K562 (cell line): ENCODE measurements around the gene ZNF804A. TPM values are rescaled to one million over a fixed set of nuclear protein-coding genes. Genes with fewer than 3 reads are reported as not detected.
A peak's percentile ranks its signal among the peaks of the same experiment; 100 is the strongest.

Experiments used
- ATAC-seq: fragments of 200-7000 bp; cut with Tn5 transposase; 3 replicates; pipeline ENCODE4 v1.9.1; 2020; ENCODE audit warnings: moderate library complexity
- BruUV-seq: library from RNA; stranded (reverse); fragments of 400-500 nt; replicated peaks from 2 replicates; lab custom pipeline; 2021; lab: Mats Ljungman, UMichigan
- CTCF ChIA-PET: fragments of 300-600 bp; formaldehyde crosslinking; extraction: SDS; loops from one replicate; lab custom pipeline; 2021; ENCODE audit warnings: low intra/inter-chr PET ratio; lab: Yijun Ruan, JAX
- POLR2A ChIA-PET: fragments of 300-600, 350-650 bp; sonication (Branson Sonifier 250); formaldehyde crosslinking; extraction: SDS; loops from one replicate; lab custom pipeline; 2021; ENCODE audit warnings: antibody characterized with exemption, inconsistent platforms; lab: Yijun Ruan, JAX
- DNase-seq, 4 experiments: peaks; one replicate each; pipeline versions ENCODE4 v3.0.0 to v3.0.0-alpha.2; 2011 to 2018; ENCODE audit warnings: low spot score in 3 of 4, mixed read lengths in 3 of 4; ENCODE audit errors: extremely low read depth in 1 of 4
- FAIRE-seq: peaks from 2 replicates; lab custom pipeline; 2011; peaks lifted over from hg19 to GRCh38; lab: Jason Lieb, UNC
- H2AFZ ChIP-seq: 2 replicates; pipeline ENCODE4 v1.6.0; 2011; ENCODE audit warnings: low read depth, low read length, control low read depth, inconsistent platforms
- H3K27ac ChIP-seq: fragments of 200-600 bp; 3 replicates; pipeline ENCODE4 v1.8.0; 2011; ENCODE audit warnings: low read depth, mild to moderate bottlenecking, control low read depth, inconsistent platforms, low read length, moderate library complexity, mixed read lengths; ENCODE audit errors: extremely low read depth
- H3K27me3 ChIP-seq, 2 experiments: fragments of 300-600 bp in 1 of 2; 2 replicates in 1 of 2; 3 replicates in 1 of 2; pipeline versions ENCODE4 v1.6.0 to v1.8.0; 2011; ENCODE audit warnings: inconsistent platforms in 2 of 2, low read length in 2 of 2, mild to moderate bottlenecking in 1 of 2, mixed read lengths in 1 of 2, moderate library complexity in 1 of 2; ENCODE audit not compliant: control insufficient read depth in 2 of 2, insufficient read depth in 2 of 2
- H3K36me3 ChIP-seq: fragments of 300-600 bp; 3 replicates; pipeline ENCODE4 v1.8.0; 2011; ENCODE audit warnings: mild to moderate bottlenecking, low read length, inconsistent platforms; ENCODE audit not compliant: control insufficient read depth, insufficient read depth
- H3K4me1 ChIP-seq, 2 experiments: fragments of 200-600 bp in 1 of 2; replicated peaks in 1 of 2; 2 replicates in 1 of 2; 3 replicates in 1 of 2; pipeline versions ENCODE4 v1.5.1 to v1.8.0; 2011; ENCODE audit warnings: inconsistent platforms in 2 of 2, low read length in 2 of 2, mild to moderate bottlenecking in 1 of 2, mixed read lengths in 1 of 2, moderate library complexity in 1 of 2; ENCODE audit not compliant: control insufficient read depth in 2 of 2, insufficient read depth in 2 of 2
- H3K4me2 ChIP-seq: 2 replicates; pipeline ENCODE4 v1.6.1; 2011; ENCODE audit warnings: low read length, control low read depth, inconsistent platforms, mixed read lengths; ENCODE audit not compliant: insufficient read depth
- H3K4me3 ChIP-seq: fragments of 200-600 bp; sonication (generic), shearing (Covaris generic); 2 replicates; pipeline ENCODE4 v1.5.1; 2016; ENCODE audit warnings: control low read depth, inconsistent platforms
- H3K79me2 ChIP-seq: fragments of 200-600 bp; 3 replicates; pipeline ENCODE4 v1.8.0; 2011; ENCODE audit warnings: low read length, inconsistent platforms; ENCODE audit not compliant: control insufficient read depth, insufficient read depth
- H3K9ac ChIP-seq, 2 experiments: 2 replicates each; pipeline versions ENCODE4 v1.6.0 to v1.6.1; 2011; ENCODE audit warnings: low read depth in 2 of 2, low read length in 2 of 2, control low read depth in 1 of 2, inconsistent platforms in 1 of 2, mild to moderate bottlenecking in 1 of 2, mixed read lengths in 1 of 2; ENCODE audit not compliant: insufficient read depth in 1 of 2
- H3K9me1 ChIP-seq: one replicate; pipeline ENCODE4 v1.6.0; 2011; ENCODE audit warnings: inconsistent platforms, mild to moderate bottlenecking, low read length, moderate library complexity; ENCODE audit not compliant: control insufficient read depth, insufficient read depth
- H3K9me3 ChIP-seq: replicated peaks from 2 replicates; pipeline ENCODE4 v1.5.1; 2011; ENCODE audit warnings: low read depth, low read length, inconsistent platforms; ENCODE audit not compliant: control insufficient read depth, insufficient read depth
- H4K20me1 ChIP-seq: replicated peaks from 2 replicates; pipeline ENCODE4 v1.6.1; 2011; ENCODE audit warnings: low read length, inconsistent platforms, mixed read lengths; ENCODE audit not compliant: control insufficient read depth, insufficient read depth
- ARID1B ChIP-seq: fragments of 450-650 bp; IDR thresholded peaks from 2 replicates; pipeline ENCODE4 v1.6.1; 2016; ENCODE audit warnings: antibody characterized with exemption, mild to moderate bottlenecking, inconsistent platforms
- CBFA2T3 ChIP-seq: fragments of 450-650 bp; IDR thresholded peaks from 2 replicates; pipeline ENCODE4 v1.6.1; 2017
- NFRKB ChIP-seq: fragments of 450-650 bp; IDR thresholded peaks from 2 replicates; pipeline ENCODE4 v1.6.1; 2016; ENCODE audit warnings: low read depth
- RFX1 ChIP-seq: fragments of 450-650 bp; IDR thresholded peaks from 2 replicates; pipeline ENCODE4 v1.6.1; 2016; ENCODE audit warnings: mild to moderate bottlenecking, moderate library complexity
- ZBTB12 ChIP-seq: fragments of 250-450 bp; sonication (Bioruptor Pico); IDR thresholded peaks from 2 replicates; pipeline ENCODE4 v1.4.0; 2020
- ZFPM2 ChIP-seq: fragments of 250-450 bp; sonication (Bioruptor Pico); IDR thresholded peaks from 2 replicates; pipeline ENCODE4 v1.5.1; 2022; ENCODE audit warnings: mild to moderate bottlenecking
- ZNF318 ChIP-seq, 2 experiments: fragments of 450-650 bp; IDR thresholded peaks; 2 replicates each; pipeline ENCODE4 v1.6.1; 2016; ENCODE audit warnings: mild to moderate bottlenecking in 2 of 2, borderline replicate concordance in 1 of 2, low read depth in 1 of 2, moderate library complexity in 1 of 2
- ZNF41 ChIP-seq: fragments of 250-450 bp; sonication (Bioruptor Pico); conservative IDR thresholded peaks from 2 replicates; pipeline ENCODE4 v1.4.0; 2020; ENCODE audit warnings: mild to moderate bottlenecking
- WGBS: fragments of 100-300 bp; shearing (Covaris generic); methylation state at CpG from one replicate; pipeline ENCODE4 v1.1.6; 2016; ENCODE audit warnings: low coverage, mixed read lengths; ENCODE audit not compliant: insufficient coverage; ENCODE audit errors: missing lambda C conversion rate; 5-methylcytosine and 5-hydroxymethylcytosine counted together
- in situ Hi-C: fragments of 300-500 bp; cut with MboI; formaldehyde crosslinking; loops from 4 replicates; pipeline ENCODE4 v1.15.0; 2018; ENCODE audit warnings: inconsistent platforms, mixed read lengths
- intact Hi-C: fragments of 100-400 bp; cut with micrococcal nuclease; formaldehyde crosslinking; loops from 2 replicates; pipeline ENCODE4 v1.14.2; 2022
- polyA plus RNA-seq, 8 experiments: library from polyadenylated mRNA; depleted of rRNA in 4 of 8; stranded (reverse) in 5 of 8; unstranded in 3 of 8; fragments of >200 nt; fragmentation: Nextera tagmentation in 2 of 8; fragmentation: Illumina TruSeq in 1 of 8; extraction: Ambion mirVana in 2 of 8; extraction: Trizol in 1 of 8; gene quantifications; 2 replicates each; pipeline versions ENCODE4 v1.2.1 to v1.2.3, GENCODE V29; 2011 to 2014; ENCODE audit warnings: inconsistent platforms in 1 of 8, missing spikeins in 1 of 8
- total RNA-seq, 7 experiments: library from RNA; depleted of rRNA in 6 of 7; stranded (reverse); fragments of >200 nt in 6 of 7; fragmentation: Illumina TruSeq in 2 of 7; extraction: Trizol in 2 of 7; gene quantifications; 2 replicates each; pipeline versions ENCODE4 v1.2.1 to v1.2.3, GENCODE V29; 2011 to 2021; ENCODE audit warnings: low replicate concordance in 1 of 7

Gene ZNF804A
- total and polyA plus RNA-seq, 9 of the 15 experiments (the other 6 are each of a cell fraction or from before 2014, with no cell fraction given) = 0.01 to 1.2 (median 0.73) TPM

- ATAC-seq = no peak
- intact Hi-C loops = no loop called here
- no TSS peak for BruUV-seq
- in situ Hi-C loops = no loop called here
- TF ChIP-seq ARID1B (0 out of 2 replicates have a peak, but pooled peaks have one; percentile 14), ZBTB12 (CRISPR knock-in tag) (no peak), CBFA2T3 (0 out of 2 replicates have a peak, but pooled peaks have one; percentile 7), RFX1 (no peak), NFRKB (no peak), ZFPM2 (CRISPR knock-in tag) (no peak), ZNF318 (IDR thresholded peaks at IDR 0.05; ENCODE audit: borderline replicate concordance in 1 of 2, low read depth in 1 of 2) (no peak), ZNF41 (CRISPR knock-in tag) (no peak)
- TF ChIP-seq, all 486 proteins: peak for 2
- Histone ChIP-seq H3K4me3 (no peak overlapping the region), H2AFZ (no peak overlapping the region), H3K4me2 (no peak overlapping the region), H3K9me1 (no peaks in the 10 kb centered on the region), H3K9me3 (no peaks in the 10 kb centered on the region; the same call in 1 of the 2 replicates), H3K27me3 (no peaks in the 10 kb centered on the region), H3K36me3 (no peaks in the 10 kb centered on the region), H3K27ac (no peak overlapping the region), H3K4me1 (no peaks in the 10 kb centered on the region), H3K9ac (no peak overlapping the region), H3K79me2 (no peaks in the 10 kb centered on the region), H4K20me1 (no peaks in the 10 kb centered on the region)
- 0% methylated on average over 2 of the region's 2 CpGs for WGBS
- DNase-seq (no peak), FAIRE-seq (no peak)
- POLR2A ChIA-PET = no interaction called here
- CTCF ChIA-PET = no interaction called here
Measured at GRCh38 chr2:184847331-184847730, 249.0 kb downstream of the ZNF804A start.
